Measurements from ENCODE around the gene WDFY4. TPM values are rescaled to one million over a fixed set of nuclear protein-coding genes. Genes with fewer than 3 reads are reported as not detected.

Gene WDFY4
- polyA plus RNA-seq, 1 experiment, result not detected

- Histone ChIP-seq H3K4me3 (ENCODE audit: low read depth, low read length) (no peak overlapping the region), H3K36me3 (ENCODE audit: control insufficient read depth, insufficient read depth, low read length) (no peaks in the 10 kb centered on the region), H3K27me3 (ENCODE audit: control insufficient read depth, insufficient read depth, low read length) (peaks cover 5% of the 10 kb centered on the region)
- DNase-seq (ENCODE audit: low read depth), result no peak
- TF ChIP-seq, protein P1, sequence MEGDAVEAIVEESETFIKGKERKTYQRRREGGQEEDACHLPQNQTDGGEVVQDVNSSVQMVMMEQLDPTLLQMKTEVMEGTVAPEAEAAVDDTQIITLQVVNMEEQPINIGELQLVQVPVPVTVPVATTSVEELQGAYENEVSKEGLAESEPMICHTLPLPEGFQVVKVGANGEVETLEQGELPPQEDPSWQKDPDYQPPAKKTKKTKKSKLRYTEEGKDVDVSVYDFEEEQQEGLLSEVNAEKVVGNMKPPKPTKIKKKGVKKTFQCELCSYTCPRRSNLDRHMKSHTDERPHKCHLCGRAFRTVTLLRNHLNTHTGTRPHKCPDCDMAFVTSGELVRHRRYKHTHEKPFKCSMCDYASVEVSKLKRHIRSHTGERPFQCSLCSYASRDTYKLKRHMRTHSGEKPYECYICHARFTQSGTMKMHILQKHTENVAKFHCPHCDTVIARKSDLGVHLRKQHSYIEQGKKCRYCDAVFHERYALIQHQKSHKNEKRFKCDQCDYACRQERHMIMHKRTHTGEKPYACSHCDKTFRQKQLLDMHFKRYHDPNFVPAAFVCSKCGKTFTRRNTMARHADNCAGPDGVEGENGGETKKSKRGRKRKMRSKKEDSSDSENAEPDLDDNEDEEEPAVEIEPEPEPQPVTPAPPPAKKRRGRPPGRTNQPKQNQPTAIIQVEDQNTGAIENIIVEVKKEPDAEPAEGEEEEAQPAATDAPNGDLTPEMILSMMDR (IDR thresholded peaks at IDR 0.05; ENCODE audit: insufficient read depth, low read depth, low read length), result no peak
- ChIA-PET CTCF (no interaction called here), POLR2A (no interaction called here)
Measured at GRCh38 chr10:48695636-48696534, 11.2 kb downstream of the WDFY4 start.

- ChIA-PET CTCF (no interaction called here), POLR2A (no interaction called here)
- H3K4me3 ChIP-seq (ENCODE audit: low read depth, low read length), result no peak overlapping the region
- no peak for DNase-seq (ENCODE audit: low read depth)
- peaks cover 5% of the 10 kb centered on the region for H3K27me3 ChIP-seq (ENCODE audit: control insufficient read depth, insufficient read depth, low read length)
- no peaks in the 10 kb centered on the region for H3K36me3 ChIP-seq (ENCODE audit: control insufficient read depth, insufficient read depth, low read length)
- TF ChIP-seq, protein P1 (IDR thresholded peaks at IDR 0.05; ENCODE audit: insufficient read depth, low read depth, low read length), result no peak
Measured at GRCh38 chr10:48696535-48696873, 11.8 kb downstream of the WDFY4 start.

GRCh38 chr10:48697091-48697490, 12.4 kb downstream of the WDFY4 start:
- H3K27me3 ChIP-seq (ENCODE audit: control insufficient read depth, insufficient read depth, low read length), result peaks cover 5% of the 10 kb centered on the region
- TF ChIP-seq, protein P1 (IDR thresholded peaks at IDR 0.05; ENCODE audit: insufficient read depth, low read depth, low read length), result no peak
- H3K4me3 ChIP-seq (ENCODE audit: low read depth, low read length), result no peak overlapping the region
- H3K36me3 ChIP-seq (ENCODE audit: control insufficient read depth, insufficient read depth, low read length), result no peaks in the 10 kb centered on the region
- ChIA-PET CTCF (no interaction called here), POLR2A (no interaction called here)
- DNase-seq (ENCODE audit: low read depth), result no peak

DNA sequence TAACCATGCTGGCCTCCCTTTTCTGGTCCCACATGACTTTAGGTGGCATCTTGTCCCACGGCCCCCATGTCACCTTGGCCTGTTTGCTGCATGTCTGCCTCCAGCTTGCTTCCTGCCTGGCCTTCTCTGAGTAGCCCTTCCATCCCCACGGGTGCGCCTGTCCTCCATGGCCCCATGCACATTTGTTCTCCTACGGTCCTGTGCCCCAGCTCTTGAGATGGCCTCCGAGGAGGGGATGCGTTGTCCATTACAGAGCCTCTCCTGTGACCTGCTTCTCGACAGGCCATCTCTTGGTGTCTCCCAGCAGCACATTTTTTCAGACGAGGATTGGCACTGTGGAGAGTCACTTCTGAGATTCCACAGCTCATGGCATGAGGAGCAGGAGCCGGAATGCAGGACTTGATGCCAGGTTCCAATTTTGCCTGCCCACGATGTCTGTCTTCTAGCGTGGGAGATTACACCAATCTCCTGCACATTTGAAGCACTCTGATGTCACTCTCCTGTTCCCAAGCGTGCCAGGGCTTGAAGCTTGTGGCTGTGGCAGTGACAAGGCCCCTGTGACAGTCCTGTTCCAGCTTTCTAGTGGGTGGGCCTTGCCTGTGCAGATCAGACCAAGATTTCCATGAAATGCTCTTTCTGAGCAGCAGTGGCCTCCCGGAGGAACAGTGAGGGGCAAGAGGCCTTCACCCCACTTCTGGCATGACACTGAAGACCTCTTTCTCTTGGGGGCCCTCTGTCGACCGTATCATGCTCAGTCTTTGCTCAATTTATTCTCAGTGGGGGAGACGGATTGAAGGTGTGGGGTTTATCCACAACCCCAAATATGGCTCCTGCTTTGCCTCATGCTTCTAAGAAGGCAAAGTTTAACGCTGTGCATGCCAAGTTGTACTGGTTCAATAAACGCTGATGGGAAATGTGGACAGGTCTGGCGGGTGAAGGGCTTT, 13.4 kb downstream of the WDFY4 start:
- Histone ChIP-seq H3K27me3 (ENCODE audit: control insufficient read depth, insufficient read depth, low read length) (peaks cover 7% of the 10 kb centered on the region), H3K4me3 (ENCODE audit: low read depth, low read length) (no peak overlapping the region), H3K36me3 (ENCODE audit: control insufficient read depth, insufficient read depth, low read length) (no peaks in the 10 kb centered on the region)
- ChIA-PET POLR2A (no interaction called here), CTCF (no interaction called here)
- no peak for DNase-seq (ENCODE audit: low read depth)
- TF ChIP-seq, protein P1 (IDR thresholded peaks at IDR 0.05; ENCODE audit: insufficient read depth, low read depth, low read length), result no peak

- TF ChIP-seq, protein P1 (IDR thresholded peaks at IDR 0.05; ENCODE audit: insufficient read depth, low read depth, low read length), result no peak
- H3K4me3 ChIP-seq (ENCODE audit: low read depth, low read length), result no peak overlapping the region
- DNase-seq (ENCODE audit: low read depth), result no peak
- POLR2A ChIA-PET, result no interaction called here
- H3K27me3 ChIP-seq (ENCODE audit: control insufficient read depth, insufficient read depth, low read length), result peaks cover 7% of the 10 kb centered on the region
- H3K36me3 ChIP-seq (ENCODE audit: control insufficient read depth, insufficient read depth, low read length), result no peaks in the 10 kb centered on the region
- CTCF ChIA-PET, result no interaction called here
Measured at GRCh38 chr10:48699011-48699627, 14.4 kb downstream of the WDFY4 start.
